ENCODE data around the gene OR4F6.

- TF ChIP-seq TAF1 (IDR thresholded peaks at IDR 0.05; ENCODE audit: low read depth) (no peak), YY1 (IDR thresholded peaks at IDR 0.05; ENCODE audit: low read depth) (no peak), EP300 (IDR thresholded peaks at IDR 0.05; ENCODE audit: borderline replicate concordance) (no peak), RAD21 (IDR thresholded peaks at IDR 0.05; ENCODE audit: low read depth) (no peak), TEAD4 (IDR thresholded peaks at IDR 0.05) (no peak), MAX (IDR thresholded peaks at IDR 0.05) (no peak), CREB1 (IDR thresholded peaks at IDR 0.05; ENCODE audit: low read depth) (no peak), CEBPB (IDR thresholded peaks at IDR 0.05) (no peak), TCF12 (IDR thresholded peaks at IDR 0.05; ENCODE audit: low read depth) (no peak), FOXM1 (IDR thresholded peaks at IDR 0.05; ENCODE audit: borderline replicate concordance, low read depth) (no peak), NFIC (IDR thresholded peaks at IDR 0.05) (no peak), EGR1 (IDR thresholded peaks at IDR 0.05) (no peak)
- TF ChIP-seq, protein P1, sequence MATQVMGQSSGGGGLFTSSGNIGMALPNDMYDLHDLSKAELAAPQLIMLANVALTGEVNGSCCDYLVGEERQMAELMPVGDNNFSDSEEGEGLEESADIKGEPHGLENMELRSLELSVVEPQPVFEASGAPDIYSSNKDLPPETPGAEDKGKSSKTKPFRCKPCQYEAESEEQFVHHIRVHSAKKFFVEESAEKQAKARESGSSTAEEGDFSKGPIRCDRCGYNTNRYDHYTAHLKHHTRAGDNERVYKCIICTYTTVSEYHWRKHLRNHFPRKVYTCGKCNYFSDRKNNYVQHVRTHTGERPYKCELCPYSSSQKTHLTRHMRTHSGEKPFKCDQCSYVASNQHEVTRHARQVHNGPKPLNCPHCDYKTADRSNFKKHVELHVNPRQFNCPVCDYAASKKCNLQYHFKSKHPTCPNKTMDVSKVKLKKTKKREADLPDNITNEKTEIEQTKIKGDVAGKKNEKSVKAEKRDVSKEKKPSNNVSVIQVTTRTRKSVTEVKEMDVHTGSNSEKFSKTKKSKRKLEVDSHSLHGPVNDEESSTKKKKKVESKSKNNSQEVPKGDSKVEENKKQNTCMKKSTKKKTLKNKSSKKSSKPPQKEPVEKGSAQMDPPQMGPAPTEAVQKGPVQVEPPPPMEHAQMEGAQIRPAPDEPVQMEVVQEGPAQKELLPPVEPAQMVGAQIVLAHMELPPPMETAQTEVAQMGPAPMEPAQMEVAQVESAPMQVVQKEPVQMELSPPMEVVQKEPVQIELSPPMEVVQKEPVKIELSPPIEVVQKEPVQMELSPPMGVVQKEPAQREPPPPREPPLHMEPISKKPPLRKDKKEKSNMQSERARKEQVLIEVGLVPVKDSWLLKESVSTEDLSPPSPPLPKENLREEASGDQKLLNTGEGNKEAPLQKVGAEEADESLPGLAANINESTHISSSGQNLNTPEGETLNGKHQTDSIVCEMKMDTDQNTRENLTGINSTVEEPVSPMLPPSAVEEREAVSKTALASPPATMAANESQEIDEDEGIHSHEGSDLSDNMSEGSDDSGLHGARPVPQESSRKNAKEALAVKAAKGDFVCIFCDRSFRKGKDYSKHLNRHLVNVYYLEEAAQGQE (IDR thresholded peaks at IDR 0.05; ENCODE audit: low read depth), result peak; percentile 85
- TF ChIP-seq, protein P2, sequence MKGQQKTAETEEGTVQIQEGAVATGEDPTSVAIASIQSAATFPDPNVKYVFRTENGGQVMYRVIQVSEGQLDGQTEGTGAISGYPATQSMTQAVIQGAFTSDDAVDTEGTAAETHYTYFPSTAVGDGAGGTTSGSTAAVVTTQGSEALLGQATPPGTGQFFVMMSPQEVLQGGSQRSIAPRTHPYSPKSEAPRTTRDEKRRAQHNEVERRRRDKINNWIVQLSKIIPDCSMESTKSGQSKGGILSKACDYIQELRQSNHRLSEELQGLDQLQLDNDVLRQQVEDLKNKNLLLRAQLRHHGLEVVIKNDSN (IDR thresholded peaks at IDR 0.05), result no peak
These were observed 7.6 kb downstream of the OR4F6 start for GRCh38 chr15:101810876-101811275.

All from Ishikawa (cell line).